NCI-H187 (cell line): Measurements from ENCODE around the gene VIPR2.

Experiments
- DNase-seq, 2 experiments: peaks; one replicate each; lab custom pipeline; 2025; lab: John Stamatoyannopoulos, UW

The VIPR2 gene

GRCh38 chr7:159119851-159120539 is 24.7 kb downstream of the VIPR2 start:
- no peak for DNase-seq

DNA sequence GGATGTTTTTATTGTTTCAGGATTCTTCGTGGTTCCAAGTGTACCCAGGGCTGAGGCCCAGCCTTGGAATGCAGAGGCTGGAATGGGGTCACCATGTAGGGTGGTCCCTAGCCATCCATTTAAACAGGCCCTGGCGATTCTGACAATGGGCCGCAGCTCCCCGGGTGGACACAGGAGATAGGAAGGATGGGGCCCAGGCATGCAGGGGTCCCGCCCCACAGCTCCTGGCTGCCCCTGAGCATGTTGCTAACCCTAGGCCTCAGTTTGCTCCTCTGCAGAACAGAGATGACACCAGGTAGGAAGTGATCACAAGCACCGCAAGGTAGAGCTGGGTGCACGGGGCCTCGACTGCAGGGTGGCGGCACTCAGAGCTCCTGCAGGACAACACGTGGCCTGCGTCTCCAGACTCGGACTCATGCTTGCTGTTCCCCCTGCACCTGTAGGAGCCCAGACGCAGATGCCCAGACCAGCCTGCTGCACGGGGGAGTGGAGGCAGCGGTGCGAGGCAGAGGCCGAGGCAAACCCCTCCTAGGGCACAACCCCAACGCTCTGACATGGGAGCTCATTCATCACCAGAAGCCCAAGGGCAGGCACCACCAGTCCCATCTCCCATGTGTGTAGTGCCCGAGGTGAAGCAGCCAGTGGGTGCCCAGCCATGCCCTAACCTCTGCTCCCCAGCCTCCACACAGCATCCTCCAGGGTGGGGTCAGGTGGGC is 25.5 kb downstream of the VIPR2 start:
- no peak for DNase-seq

DNA sequence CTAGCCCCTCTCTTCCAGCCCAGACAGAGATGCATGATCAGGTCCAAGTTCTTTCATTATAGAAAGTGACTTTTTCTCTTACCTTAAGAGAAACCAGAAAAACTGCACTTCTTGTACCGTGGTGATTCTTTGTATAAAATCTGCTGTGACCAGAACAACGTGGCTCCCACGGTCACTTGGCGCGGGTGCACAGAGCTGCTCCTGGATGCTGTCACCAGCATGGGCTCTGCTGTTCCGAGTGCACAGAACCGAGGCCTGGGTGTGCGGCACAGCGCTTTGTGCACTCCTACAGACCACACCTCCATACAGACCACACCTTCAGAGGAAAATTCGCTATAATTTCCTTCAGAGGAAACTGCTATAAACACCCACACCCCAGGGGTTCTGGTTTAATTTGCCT is 26.0 kb downstream of the VIPR2 start:
- DNase-seq, result no peak

GRCh38 chr7:159118197-159118595 is 26.5 kb downstream of the VIPR2 start:
- no peak for DNase-seq

- no peak for DNase-seq
These were observed 27.1 kb downstream of the VIPR2 start for GRCh38 chr7:159117366-159118196.

DNA sequence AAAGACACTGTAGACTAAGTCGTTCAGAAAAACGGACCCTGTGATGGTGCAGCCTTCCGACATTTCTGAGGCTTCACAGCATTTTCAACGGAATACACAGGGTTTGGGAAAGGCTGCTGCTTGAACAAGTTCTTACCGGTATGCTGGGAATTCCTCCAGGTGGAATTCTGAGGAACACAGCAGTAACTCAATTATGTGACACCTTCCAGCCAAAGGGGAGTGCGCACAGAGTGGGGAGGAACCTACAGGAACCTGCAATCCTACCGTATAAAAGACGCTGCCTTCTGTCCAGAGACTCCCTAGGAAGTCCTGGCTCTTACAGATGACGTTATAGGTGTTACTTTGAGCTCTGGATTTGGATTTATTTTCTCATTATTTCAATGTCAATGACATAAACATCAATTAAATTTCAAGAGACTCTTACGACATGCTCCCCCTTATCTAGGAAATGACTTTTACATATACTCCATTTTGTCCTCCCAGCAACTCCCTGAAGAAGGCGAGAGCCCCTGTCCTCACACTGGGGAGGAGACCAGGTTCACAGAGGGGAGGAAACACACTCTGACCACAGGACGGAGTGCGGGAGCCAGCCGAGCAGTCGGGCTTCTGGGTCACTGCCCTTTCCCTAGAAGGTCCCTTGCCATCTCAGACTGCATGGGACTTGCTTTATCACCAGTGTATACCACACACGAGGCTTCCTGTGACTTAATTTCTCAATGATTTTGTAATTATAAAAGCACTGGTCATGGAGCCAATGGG is 27.9 kb downstream of the VIPR2 start:
- DNase-seq, result no peak

DNA sequence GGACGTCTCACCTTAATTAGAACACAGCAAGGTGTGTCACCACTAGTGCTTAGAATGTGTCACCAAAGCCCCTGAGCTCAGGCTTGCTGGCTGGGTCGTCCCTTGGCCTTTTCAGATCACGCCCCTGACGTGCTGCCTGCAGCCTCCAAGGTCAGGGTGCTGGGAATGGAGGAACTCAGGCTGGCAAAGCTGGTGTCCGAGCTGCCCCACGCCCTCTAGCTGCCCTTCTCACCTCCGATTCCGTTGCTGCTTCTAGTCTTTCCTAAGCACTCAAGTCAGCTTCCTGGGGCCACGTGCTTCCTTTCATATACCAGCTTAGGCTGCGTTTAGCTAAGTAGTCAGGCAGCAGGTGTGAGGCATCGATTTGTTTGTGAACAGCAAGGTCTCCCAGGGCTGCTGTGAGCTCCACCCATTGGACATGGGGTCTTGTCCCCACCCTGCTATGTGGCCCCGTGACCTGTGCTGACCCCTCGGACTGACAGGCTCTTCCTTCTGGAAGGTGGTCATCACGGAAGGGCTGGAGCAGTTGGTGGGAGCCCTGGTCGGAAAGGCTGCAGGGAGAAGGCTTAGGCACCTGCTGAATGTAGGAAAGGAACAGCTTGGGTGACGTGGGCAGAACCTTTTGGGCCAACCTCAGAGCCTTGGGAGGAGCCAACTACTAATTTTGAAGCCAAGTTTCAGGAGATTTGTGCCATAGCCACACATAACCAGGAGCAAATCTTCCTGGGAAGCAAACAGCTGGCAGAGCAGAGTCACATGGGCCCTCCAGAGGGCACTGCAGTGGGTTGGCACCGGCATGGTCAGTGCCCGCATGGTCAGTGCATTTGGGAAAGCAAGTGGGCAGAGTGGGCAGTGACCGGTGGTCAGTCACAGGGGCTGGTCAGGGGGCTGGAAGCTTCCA is 28.8 kb downstream of the VIPR2 start:
- DNase-seq, result peak in 1 of 2 experiments; percentile 18

GRCh38 chr7:159114981-159115380 is 29.7 kb downstream of the VIPR2 start:
- no peak for DNase-seq

- DNase-seq, result no peak
These were observed 30.6 kb downstream of the VIPR2 start for GRCh38 chr7:159114096-159114495.

GRCh38 chr7:159113056-159113455 is 31.6 kb downstream of the VIPR2 start:
- DNase-seq, result no peak

DNA sequence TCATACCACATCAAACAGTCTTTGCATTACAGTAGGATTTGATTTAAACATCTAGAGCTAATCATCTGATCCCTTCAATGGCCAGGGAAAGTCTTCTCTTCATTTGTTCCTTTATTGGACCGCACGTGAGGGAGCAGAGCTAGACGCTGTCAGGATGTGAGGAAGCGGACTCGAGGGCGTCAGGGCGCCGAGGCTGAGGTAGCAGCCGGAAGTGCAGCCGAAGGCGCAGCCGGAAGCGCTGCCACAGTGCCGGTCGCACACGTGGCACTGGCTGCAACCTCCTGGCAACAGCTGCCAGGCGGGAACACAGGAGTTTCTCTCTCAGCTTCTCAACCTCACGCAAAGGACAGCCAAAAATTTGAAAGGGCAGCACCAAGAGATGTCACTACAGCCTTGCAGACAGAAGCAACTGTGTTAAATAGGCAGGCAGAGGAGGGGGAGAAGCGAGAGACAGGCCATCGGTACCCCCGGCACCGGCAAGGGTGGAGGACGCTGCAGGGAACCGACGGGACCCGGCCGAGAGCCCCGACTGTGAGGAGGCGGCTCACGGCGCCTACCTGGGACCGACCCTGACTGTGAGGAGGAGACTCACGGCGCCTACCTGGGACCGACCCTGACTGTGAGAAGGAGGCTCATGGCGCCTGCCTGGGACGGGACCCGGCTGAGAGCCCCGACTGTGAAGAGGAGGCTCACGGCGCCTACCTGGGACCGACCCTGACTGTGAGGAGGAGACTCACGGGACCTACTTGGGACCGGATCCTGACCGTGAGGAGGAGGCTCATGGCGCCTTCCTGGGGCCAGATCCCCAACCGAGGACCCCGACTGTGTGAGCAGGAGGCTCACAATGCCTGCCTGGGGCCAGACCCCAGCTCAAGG is 32.3 kb downstream of the VIPR2 start:
- DNase-seq, result no peak

DNA sequence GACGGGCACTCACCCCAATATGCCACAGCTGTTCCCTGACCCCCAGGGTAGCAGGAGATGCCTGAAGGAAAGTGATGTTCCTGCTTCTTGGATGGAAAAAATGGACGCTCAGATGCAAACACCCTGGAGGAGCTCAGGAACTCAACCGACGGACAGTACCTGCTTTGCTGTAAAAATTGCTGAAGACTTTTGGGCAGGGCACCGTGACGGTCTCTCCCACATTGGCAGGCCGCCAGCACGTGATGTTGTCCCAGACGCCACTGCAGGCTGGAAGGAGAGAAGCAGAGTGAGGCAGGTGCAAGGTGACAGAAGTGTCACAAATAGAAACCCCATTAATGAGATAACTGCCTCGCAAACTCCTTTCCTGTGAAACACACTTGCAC is 35.0 kb downstream of the VIPR2 start:
- DNase-seq, result peak; percentile 29 to 42

- no peak for DNase-seq
These were observed 35.6 kb downstream of the VIPR2 start for GRCh38 chr7:159108941-159109652.

DNA sequence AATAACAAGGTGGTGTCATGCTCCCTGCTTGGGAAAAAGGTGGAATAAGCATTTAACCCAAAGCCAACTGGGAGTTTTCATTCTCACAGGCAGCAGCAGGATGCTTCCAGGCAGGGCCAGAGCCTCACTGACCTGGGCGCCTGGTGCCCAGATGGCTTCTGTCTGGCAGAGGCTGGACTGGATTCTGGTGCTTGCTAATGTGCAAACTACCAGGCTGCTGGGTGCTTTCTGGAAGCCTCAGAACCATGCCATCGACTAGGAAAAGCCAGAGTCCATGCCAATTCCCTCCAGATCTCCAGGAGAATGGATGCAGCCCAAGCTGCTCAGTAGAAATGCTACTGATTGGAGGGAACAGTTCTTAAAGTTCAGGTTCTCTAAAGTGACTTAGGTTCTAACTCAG is 36.2 kb downstream of the VIPR2 start:
- no peak for DNase-seq

- DNase-seq, result no peak
These were observed 37.3 kb downstream of the VIPR2 start for GRCh38 chr7:159107161-159107892.

GRCh38 chr7:159105832-159106811 is 38.5 kb downstream of the VIPR2 start:
- no peak for DNase-seq

- DNase-seq, result no peak
These were observed 39.4 kb downstream of the VIPR2 start for GRCh38 chr7:159105066-159105780.
